NCI-H2081 (cell line): ENCODE data around the gene NRN1L.

ENCODE experiments used
- DNase-seq, 2 experiments: peaks; one replicate each; lab custom pipeline; 2025; lab: John Stamatoyannopoulos, UW

Gene NRN1L

GRCh38 chr16:67917140-67917851, 32.6 kb downstream of the NRN1L start:
- no peak for DNase-seq

GRCh38 chr16:67917852-67918236, 33.2 kb downstream of the NRN1L start:
- DNase-seq, result no peak

- no peak for DNase-seq
Observed at GRCh38 chr16:67919622-67920221, 35.0 kb downstream of the NRN1L start.

- DNase-seq, result no peak
Observed at GRCh38 chr16:67922221-67922620, 37.5 kb downstream of the NRN1L start.

GRCh38 chr16:67922740-67923139, 38.1 kb downstream of the NRN1L start:
- peak; percentile 79 to 89 for DNase-seq

GRCh38 chr16:67923414-67924116, 38.9 kb downstream of the NRN1L start:
- DNase-seq, result peak in 1 of 2 experiments; percentile 59

GRCh38 chr16:67924140-67924906, 39.6 kb downstream of the NRN1L start:
- DNase-seq, result no peak

GRCh38 chr16:67926181-67926750, 41.6 kb downstream of the NRN1L start:
- peak; percentile 82 to 93 for DNase-seq

- no peak for DNase-seq
Observed at GRCh38 chr16:67927131-67927941, 42.7 kb downstream of the NRN1L start.

GRCh38 chr16:67928147-67928546, 43.5 kb downstream of the NRN1L start:
- DNase-seq, result no peak

- peak; percentile 64 to 70 for DNase-seq
Observed at GRCh38 chr16:67928561-67929364, 44.1 kb downstream of the NRN1L start.

GRCh38 chr16:67930191-67930590, 45.5 kb downstream of the NRN1L start:
- no peak for DNase-seq

- no peak for DNase-seq
Observed at GRCh38 chr16:67930678-67931211, 46.1 kb downstream of the NRN1L start.

- no peak for DNase-seq
Observed at GRCh38 chr16:67931712-67932461, 47.2 kb downstream of the NRN1L start, which contains the start of gene CTRL. Gene CTRL (minus strand): TSS chr16:67931862. CDS start chr16:67931852, 10 bp downstream.

- no peak for DNase-seq
Observed at GRCh38 chr16:67932462-67932840, 47.8 kb downstream of the NRN1L start.

- no peak for DNase-seq
Observed at GRCh38 chr16:67933805-67934204, 49.1 kb downstream of the NRN1L start.

GRCh38 chr16:67934306-67935100, 49.8 kb downstream of the NRN1L start:
- no peak for DNase-seq

- no peak for DNase-seq
Observed at GRCh38 chr16:67935101-67935401, 50.4 kb downstream of the NRN1L start.
